HG03571 (cell line): Measurements from ENCODE around the gene NUP210.

Experiments
- ATAC-seq: cut with Tn5 transposase; IDR thresholded peaks from one replicate; pipeline ENCODE4 v1.9.1; 2021; ENCODE audit not compliant: unreplicated experiment

Gene NUP210

GRCh38 chr3:13329746-13330145 is 90.4 kb downstream of the NUP210 start:
- ATAC-seq, result no peak

- no peak for ATAC-seq
These were observed 94.2 kb downstream of the NUP210 start for GRCh38 chr3:13325892-13326443.

- ATAC-seq, result no peak
These were observed 95.2 kb downstream of the NUP210 start for GRCh38 chr3:13324835-13325501.

- ATAC-seq, result no peak
These were observed 96.3 kb downstream of the NUP210 start for GRCh38 chr3:13323822-13324221.

GRCh38 chr3:13322324-13322723 is 97.8 kb downstream of the NUP210 start:
- ATAC-seq, result no peak

GRCh38 chr3:13319564-13320220 is 100.4 kb downstream of the NUP210 start:
- no peak for ATAC-seq

- no peak for ATAC-seq
These were observed 101.3 kb downstream of the NUP210 start for GRCh38 chr3:13318626-13319470.

- ATAC-seq, result no peak
These were observed 102.4 kb downstream of the NUP210 start for GRCh38 chr3:13317596-13318320.

- ATAC-seq, result no peak
These were observed 103.5 kb downstream of the NUP210 start for GRCh38 chr3:13316603-13317002.

GRCh38 chr3:13314877-13315276 is 105.2 kb downstream of the NUP210 start:
- no peak for ATAC-seq

- ATAC-seq, result no peak
These were observed 106.3 kb downstream of the NUP210 start for GRCh38 chr3:13313813-13314212.

GRCh38 chr3:13309004-13309403 is 111.1 kb downstream of the NUP210 start:
- no peak for ATAC-seq

- ATAC-seq, result no peak
These were observed 111.7 kb downstream of the NUP210 start for GRCh38 chr3:13308380-13308801.

GRCh38 chr3:13307041-13307440 is 113.1 kb downstream of the NUP210 start:
- ATAC-seq, result no peak

GRCh38 chr3:13305623-13306022 is 114.5 kb downstream of the NUP210 start:
- ATAC-seq, result no peak

- ATAC-seq, result no peak
These were observed 116.7 kb downstream of the NUP210 start for GRCh38 chr3:13303410-13303809.

GRCh38 chr3:13301286-13301987 is 118.7 kb downstream of the NUP210 start:
- no peak for ATAC-seq

GRCh38 chr3:13300546-13301285 is 119.4 kb downstream of the NUP210 start:
- no peak for ATAC-seq

GRCh38 chr3:13299531-13300155 is 120.5 kb downstream of the NUP210 start:
- ATAC-seq, result no peak
